GM19043 (cell line): Measurements from ENCODE around the gene AGBL4.

Source experiments
- ATAC-seq: cut with Tn5 transposase; IDR thresholded peaks from one replicate; pipeline ENCODE4 v1.9.1; 2021; ENCODE audit warnings: low read depth; ENCODE audit not compliant: unreplicated experiment

The AGBL4 gene

DNA sequence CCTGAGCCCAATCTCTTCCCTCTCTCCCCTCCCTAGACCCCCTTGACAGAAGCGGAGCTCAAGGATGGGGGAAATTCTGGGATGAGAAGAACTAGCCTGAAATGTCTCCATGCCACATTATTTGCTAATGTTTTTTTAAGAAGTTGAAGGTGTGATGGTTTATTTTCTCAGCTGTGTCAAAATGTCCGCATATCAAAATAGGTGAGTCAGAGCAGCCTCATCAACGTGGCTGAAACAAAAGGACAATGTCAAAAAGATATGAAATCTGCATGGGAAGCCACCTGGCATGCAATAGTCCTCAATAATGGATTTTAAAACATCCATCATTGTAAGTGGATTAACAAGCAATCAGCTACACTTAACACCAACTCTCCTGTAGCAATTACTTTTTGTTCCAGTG lies 1348.5 kb downstream of the AGBL4 start:
- no peak for ATAC-seq

GRCh38 chr1:48674641-48675040 lies 1349.1 kb downstream of the AGBL4 start:
- ATAC-seq = no peak

- no peak for ATAC-seq
These were observed 1350.2 kb downstream of the AGBL4 start for GRCh38 chr1:48673332-48674105.

DNA sequence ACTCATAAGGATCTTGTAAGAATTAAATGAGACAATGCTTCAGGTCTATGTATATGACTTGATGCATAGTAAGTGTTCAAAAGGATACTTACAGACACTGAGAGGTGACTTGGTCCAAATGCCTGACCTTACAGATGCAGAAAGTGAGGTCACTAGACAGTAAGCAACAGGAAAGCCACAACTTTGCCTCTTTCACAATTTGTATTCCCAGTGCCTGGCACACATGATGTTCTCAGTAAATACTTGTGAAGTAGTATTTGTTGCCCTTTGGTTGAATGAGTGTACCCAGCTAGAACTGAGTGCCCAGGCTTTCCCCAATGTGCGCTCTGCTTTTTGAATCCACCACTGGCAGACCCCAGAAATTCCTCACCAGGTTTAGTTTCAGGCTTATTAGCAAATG lies 1352.2 kb downstream of the AGBL4 start:
- no peak for ATAC-seq

- ATAC-seq = no peak
These were observed 1353.3 kb downstream of the AGBL4 start for GRCh38 chr1:48670234-48671020.

GRCh38 chr1:48668339-48668738 lies 1355.4 kb downstream of the AGBL4 start:
- ATAC-seq = no peak

DNA sequence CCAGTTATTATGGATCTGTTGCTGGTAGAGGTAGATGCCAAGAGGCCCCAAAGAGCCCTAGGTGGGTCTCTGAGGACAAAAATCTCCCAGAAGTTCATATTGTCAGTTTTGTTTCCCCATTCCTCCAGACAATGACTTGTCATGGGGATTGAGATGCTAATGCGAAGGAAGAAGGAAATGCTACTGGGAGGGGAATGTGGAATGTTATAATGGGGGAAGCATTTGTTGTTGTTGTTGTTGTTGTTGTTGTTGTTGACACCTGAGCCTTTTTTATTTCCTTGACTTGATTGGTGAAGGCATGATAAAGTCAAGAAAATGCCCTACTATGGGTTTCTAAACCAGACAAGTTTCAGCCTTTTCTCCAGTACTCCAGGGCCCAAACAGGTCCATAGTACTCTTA lies 1356.0 kb downstream of the AGBL4 start:
- ATAC-seq = no peak

GRCh38 chr1:48665708-48666407 lies 1357.9 kb downstream of the AGBL4 start:
- ATAC-seq = no peak

DNA sequence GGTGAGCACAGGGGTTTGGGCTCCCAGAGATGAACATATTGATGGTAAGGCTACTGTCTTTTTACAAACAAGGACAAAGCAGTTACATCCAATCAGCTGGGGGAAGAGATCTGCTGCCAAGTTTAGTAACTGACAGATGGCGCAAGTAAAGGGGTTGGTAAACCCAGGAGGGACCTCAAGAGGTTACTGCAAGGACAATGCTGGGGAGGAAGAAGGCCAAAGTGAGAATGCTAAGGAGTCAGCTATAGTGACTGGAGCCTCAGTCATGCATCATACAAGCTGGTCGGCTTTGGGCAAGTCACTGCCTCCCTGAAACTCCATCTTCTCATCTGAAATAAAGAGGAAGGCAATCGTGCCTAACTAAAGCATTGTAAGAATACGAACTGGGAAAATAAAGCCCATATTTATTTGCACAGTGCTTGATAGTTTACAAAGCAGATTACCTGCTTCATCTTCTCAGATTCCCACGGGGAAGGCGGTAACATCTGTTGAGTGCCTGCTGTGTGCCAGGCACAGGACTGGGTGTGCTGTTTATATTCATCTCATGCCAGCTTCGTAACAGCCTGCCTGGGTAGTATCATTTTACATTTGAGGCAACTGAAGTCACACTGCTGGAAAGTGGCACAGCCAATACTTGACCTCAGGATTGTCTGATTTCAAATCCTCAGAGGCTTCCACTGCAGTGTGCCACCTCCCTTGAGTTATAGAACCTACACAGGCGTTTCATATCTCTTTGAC lies 1361.9 kb downstream of the AGBL4 start:
- ATAC-seq = no peak

DNA sequence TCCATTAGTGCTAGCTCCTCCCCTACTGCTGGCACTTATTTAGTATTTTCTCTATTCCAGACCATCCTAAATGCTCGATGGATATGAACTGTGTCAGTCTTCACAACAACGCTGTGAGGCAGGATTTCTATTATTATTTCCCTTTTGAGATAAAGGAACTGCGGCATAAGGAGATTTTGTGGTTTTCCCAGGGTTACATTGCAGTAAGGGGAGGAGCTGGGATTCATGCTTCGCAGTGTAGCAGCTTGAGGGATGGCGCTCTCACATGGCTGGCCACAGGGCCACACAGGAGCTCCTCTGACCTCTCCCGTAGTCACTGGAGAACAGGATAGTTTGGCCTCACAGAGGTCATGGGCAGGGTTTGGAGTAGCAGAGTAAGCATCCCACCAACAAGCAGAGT lies 1364.0 kb downstream of the AGBL4 start:
- ATAC-seq = no peak

DNA sequence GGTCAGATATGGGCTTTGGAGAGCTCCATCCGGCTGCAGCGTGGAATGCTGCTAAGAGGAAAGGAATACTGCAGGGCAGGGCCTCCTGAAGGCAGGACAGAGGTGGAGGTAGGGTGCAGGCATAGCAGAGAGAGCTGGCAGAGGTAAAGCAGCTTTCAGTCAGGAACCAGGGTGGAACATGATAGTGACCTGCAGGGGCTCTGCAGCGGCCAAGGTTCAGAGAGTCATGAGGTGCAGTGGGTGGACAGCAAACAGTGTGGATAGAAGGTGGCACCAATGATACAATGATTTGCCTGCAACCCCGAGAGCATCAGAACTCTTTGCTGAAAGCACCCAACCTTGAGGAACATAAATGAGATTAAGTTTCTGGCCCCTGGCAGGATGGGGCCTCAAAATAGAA lies 1366.3 kb downstream of the AGBL4 start:
- no peak for ATAC-seq

DNA sequence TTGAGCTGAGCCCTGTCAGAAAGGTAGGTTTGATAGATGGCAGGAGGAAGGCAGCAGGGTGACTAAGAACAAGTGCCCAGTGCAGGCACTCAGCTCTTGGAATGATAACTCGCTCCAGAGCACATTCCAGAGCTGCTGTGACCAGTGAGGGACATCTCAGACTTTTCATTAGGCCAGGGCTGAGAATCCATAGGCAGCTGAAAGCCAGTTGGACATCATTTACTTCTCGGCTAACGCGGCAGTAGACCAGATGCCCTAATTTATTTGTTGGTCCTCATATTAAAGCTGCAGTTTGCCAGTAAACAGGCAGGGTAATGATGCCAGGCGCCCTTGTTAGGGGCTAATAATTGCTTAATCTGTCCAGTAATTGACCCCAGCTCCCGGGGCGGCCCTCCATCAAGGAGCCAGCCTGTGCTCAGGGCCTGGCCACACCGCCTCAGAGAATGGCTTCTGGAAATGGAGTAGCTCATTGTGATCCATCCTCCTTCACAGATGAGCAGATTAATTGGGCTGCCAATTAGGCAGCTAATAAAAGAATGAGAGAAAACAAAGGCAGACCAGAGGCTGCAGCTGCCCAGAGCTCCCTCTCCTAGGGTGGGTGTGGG lies 1369.0 kb downstream of the AGBL4 start:
- ATAC-seq = no peak

- no peak for ATAC-seq
These were observed 1371.4 kb downstream of the AGBL4 start for GRCh38 chr1:48652334-48652733.

DNA sequence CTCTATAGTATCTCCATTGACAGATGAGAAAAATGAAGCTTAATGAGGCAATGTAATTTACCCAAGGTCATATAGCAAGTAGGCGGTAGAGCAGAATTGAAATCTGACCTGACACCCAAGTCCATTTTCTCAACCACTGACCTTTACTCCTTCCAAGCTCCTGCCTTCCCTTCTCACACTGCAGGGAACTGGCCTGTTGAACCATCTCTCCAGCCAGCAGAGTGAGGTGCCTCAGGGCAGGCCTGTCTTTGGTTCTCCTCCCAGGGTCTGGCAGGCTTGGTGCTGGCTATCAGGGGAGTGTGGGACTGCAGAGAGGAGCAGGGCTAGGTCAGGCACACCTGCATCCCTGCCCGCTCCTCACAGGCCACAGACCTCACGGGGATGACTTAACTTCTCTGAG lies 1373.9 kb downstream of the AGBL4 start:
- ATAC-seq = no peak

- no peak for ATAC-seq
These were observed 1377.9 kb downstream of the AGBL4 start for GRCh38 chr1:48645883-48646282.

- no peak for ATAC-seq
These were observed 1378.7 kb downstream of the AGBL4 start for GRCh38 chr1:48644905-48645605.

- no peak for ATAC-seq
These were observed 1379.4 kb downstream of the AGBL4 start for GRCh38 chr1:48644190-48644900.

- ATAC-seq = no peak
These were observed 1380.6 kb downstream of the AGBL4 start for GRCh38 chr1:48643193-48643592.

DNA sequence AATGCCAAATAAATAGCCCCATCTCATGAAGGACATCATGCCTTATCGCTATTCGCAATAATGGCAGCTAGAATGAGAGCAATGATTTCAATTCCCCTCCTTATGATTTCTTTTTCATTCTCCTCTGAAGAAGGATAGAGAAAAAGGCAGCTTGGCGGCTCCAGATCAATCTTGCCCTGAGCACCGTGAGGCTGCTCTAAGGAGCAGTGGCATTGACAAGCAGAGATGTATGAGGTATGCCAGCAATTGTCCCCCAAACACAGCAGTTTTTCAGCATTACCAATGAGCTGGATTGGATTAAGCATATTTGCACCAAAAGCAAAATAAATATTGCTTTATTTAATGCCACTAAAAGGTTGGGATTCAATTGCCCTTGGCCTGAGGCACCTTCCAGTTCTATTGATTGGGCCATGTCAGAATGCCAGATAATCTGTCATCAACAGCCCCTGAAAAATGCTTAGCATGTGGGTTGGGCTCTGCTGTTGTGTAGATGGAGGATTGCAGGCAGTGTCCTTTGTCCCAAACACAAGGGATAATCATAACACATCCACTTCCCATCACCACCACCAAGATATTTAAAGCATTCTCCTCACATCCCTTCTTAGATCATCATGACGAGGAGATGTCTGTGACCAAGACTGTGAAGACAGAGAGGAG lies 1382.8 kb downstream of the AGBL4 start:
- ATAC-seq = no peak
